Gastroesophageal sphincter (tissue), 4 donors: Measurements from ENCODE around the gene DLGAP4. TPM values are rescaled to one million over a fixed set of nuclear protein-coding genes. Genes with fewer than 3 reads are reported as not detected.

ENCODE experiments used
- ATAC-seq: fragments of 150-250 bp; one replicate; pipeline ENCODE4 v1.9.1; 2016; ENCODE audit warnings: mild to moderate bottlenecking, moderate library complexity
- H3K27ac ChIP-seq, 4 donors: fragments of 200-600 bp; sonication (generic) in 3 of 4; 1 replicate in 3 of 4; 2 replicates in 1 of 4; pipeline ENCODE4 v1.5.1; 2016 to 2019
- H3K27me3 ChIP-seq: fragments of 200-600 bp; sonication (generic); one replicate; pipeline ENCODE4 v1.5.1; 2019
- H3K36me3 ChIP-seq, 2 donors: fragments of 200-600 bp; sonication (generic); one replicate each; pipeline ENCODE4 v1.5.1; 2019; ENCODE audit warnings: control low read depth in 1 of 2
- H3K4me1 ChIP-seq, 3 donors: fragments of 200-600 bp; sonication (generic); 1 replicate in 2 of 3; 2 replicates in 1 of 3; pipeline ENCODE4 v1.5.1; 2016 to 2019; ENCODE audit warnings: control low read depth in 2 of 3
- H3K4me3 ChIP-seq, 2 donors: fragments of 200-600 bp; sonication (generic); one replicate each; pipeline ENCODE4 v1.5.1; 2019; ENCODE audit warnings: mild to moderate bottlenecking in 1 of 2, moderate library complexity in 1 of 2
- H3K9me3 ChIP-seq, 3 donors: fragments of 200-600 bp; sonication (generic); one replicate each; pipeline ENCODE4 v1.5.1; 2017 to 2019; ENCODE audit warnings: control low read depth in 2 of 3
- EP300 ChIP-seq: sonication (generic); formaldehyde crosslinking; IDR thresholded peaks from one replicate; pipeline ENCODE4 v1.6.1; 2017; ENCODE audit warnings: antibody characterized with exemption, mild to moderate bottlenecking
- POLR2A ChIP-seq, 2 donors: fragments of 450-650 bp; IDR thresholded peaks; one replicate each; pipeline ENCODE4 v1.6.1; 2017; ENCODE audit warnings: antibody characterized with exemption in 2 of 2, mild to moderate bottlenecking in 2 of 2, moderate library complexity in 1 of 2
- POLR2AphosphoS5 ChIP-seq: sonication (generic); formaldehyde crosslinking; IDR thresholded peaks from one replicate; pipeline ENCODE4 v1.6.1; 2017; ENCODE audit warnings: antibody characterized with exemption
- WGBS, 2 donors: methylation state at CpG; one replicate each; pipeline ENCODE4 v1.1.5; 2018; ENCODE audit warnings: low coverage in 1 of 2; 5-methylcytosine and 5-hydroxymethylcytosine counted together
- total RNA-seq, 4 donors: library from RNA; depleted of rRNA; stranded (reverse); fragments of >200 nt; gene quantifications; one replicate each; pipeline ENCODE4 v1.1.0, GENCODE V29; 2016
- TF ChIP-seq, protein P1 (sequence below), 4 experiments: fragments of 200-600 bp in 2 of 4; fragments of 450-650 bp in 2 of 4; sonication (generic) in 1 of 4; IDR thresholded peaks; one replicate each; pipeline ENCODE4 v1.5.1; 2017 to 2019; ENCODE audit warnings: antibody characterized with exemption in 4 of 4, mild to moderate bottlenecking in 2 of 4, moderate library complexity in 2 of 4

DLGAP4 gene
- total RNA-seq, 4 donors from 2014 or later = 35.5 to 76.1 (median 42.2) TPM

DNA sequence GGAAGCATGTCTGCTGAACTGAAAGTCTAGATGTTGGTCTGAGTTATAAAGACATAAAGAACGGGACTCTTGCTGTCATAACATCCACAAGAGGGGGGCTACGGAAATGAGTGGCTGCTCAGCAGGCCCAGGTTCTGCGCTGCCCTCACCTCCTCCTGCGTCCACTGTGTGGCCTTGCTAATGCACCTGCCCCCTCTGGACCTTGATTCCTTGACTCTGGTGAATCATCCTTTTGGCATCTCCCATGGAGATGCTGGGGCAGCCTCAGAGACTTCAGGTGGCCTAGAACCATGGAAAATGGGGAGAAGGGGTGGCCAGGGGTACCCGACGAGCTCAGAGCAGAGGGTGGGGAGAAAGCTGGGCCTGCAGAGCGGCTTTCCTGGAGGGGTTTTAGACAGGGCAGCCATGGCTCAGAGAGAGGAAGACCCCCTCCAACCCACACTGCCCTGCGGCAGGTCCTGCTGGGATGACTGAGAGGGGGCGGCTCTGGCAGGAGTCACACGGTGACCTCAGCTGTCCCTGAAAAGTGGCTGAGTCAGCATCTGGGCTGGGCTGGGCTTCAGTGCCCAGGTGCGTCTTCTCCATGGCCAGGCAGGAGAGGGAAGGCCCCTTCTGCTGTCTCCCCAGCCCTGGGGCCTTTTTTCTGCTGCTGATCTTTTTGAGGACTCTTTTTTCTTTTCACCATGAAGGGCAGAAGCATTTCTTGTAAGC lies 46.9 kb downstream of the DLGAP4 start:
- no peak for ATAC-seq
- no peak overlapping the region for H3K27ac ChIP-seq
- no peaks in the 10 kb centered on the region for H3K4me1 ChIP-seq
- TF ChIP-seq EP300 (no peak), POLR2A (IDR thresholded peaks at IDR 0.05) (no peak), POLR2AphosphoS5 (no peak)
- TF ChIP-seq, protein P1, sequence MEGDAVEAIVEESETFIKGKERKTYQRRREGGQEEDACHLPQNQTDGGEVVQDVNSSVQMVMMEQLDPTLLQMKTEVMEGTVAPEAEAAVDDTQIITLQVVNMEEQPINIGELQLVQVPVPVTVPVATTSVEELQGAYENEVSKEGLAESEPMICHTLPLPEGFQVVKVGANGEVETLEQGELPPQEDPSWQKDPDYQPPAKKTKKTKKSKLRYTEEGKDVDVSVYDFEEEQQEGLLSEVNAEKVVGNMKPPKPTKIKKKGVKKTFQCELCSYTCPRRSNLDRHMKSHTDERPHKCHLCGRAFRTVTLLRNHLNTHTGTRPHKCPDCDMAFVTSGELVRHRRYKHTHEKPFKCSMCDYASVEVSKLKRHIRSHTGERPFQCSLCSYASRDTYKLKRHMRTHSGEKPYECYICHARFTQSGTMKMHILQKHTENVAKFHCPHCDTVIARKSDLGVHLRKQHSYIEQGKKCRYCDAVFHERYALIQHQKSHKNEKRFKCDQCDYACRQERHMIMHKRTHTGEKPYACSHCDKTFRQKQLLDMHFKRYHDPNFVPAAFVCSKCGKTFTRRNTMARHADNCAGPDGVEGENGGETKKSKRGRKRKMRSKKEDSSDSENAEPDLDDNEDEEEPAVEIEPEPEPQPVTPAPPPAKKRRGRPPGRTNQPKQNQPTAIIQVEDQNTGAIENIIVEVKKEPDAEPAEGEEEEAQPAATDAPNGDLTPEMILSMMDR (IDR thresholded peaks at IDR 0.05) = no peak
- H3K9me3 ChIP-seq = no peaks in the 10 kb centered on the region
- no peak overlapping the region for H3K4me3 ChIP-seq
- WGBS, 2 donors = 60% methylated on average over 2 of the region's 11 CpGs; no CpG with 5 or more reads in 1 of the 2 donors
- no peaks in the 10 kb centered on the region for H3K36me3 ChIP-seq
- peaks cover 41% of the 10 kb centered on the region for H3K27me3 ChIP-seq

DNA sequence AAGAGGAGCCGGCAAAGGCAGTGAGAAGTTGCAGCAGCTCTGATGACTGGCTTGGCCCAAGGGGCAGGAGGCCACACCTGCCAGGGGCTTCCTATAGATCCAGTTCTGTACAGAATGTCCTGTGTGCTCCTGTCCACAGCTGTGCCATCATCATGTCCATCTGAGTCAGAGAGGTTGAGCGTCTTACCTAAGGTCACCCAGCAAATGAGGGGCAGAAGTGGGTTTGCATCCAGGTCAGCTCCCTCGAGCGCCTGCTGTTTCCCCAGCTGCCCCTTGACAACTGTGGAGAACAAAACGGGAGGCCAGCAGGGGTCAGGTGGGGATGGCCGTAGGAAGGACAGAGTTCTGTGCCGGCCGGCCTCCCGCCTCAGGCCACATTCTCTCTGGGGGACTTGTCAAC lies 47.6 kb downstream of the DLGAP4 start:
- no peaks in the 10 kb centered on the region for H3K9me3 ChIP-seq
- no peak for ATAC-seq
- H3K27me3 ChIP-seq = peaks cover 47% of the 10 kb centered on the region
- WGBS, 2 donors = 43% methylated on average over 7 of the region's 9 CpGs; no CpG with 5 or more reads in 1 of the 2 donors
- TF ChIP-seq EP300 = no peak
- TF ChIP-seq, protein P1 (IDR thresholded peaks at IDR 0.05) = no peak
- no peak for TF ChIP-seq POLR2A (IDR thresholded peaks at IDR 0.05)
- no peak for TF ChIP-seq POLR2AphosphoS5
- no peaks in the 10 kb centered on the region for H3K36me3 ChIP-seq
- no peak overlapping the region for H3K4me3 ChIP-seq
- H3K4me1 ChIP-seq = no peaks in the 10 kb centered on the region
- H3K27ac ChIP-seq = no peak overlapping the region

DNA sequence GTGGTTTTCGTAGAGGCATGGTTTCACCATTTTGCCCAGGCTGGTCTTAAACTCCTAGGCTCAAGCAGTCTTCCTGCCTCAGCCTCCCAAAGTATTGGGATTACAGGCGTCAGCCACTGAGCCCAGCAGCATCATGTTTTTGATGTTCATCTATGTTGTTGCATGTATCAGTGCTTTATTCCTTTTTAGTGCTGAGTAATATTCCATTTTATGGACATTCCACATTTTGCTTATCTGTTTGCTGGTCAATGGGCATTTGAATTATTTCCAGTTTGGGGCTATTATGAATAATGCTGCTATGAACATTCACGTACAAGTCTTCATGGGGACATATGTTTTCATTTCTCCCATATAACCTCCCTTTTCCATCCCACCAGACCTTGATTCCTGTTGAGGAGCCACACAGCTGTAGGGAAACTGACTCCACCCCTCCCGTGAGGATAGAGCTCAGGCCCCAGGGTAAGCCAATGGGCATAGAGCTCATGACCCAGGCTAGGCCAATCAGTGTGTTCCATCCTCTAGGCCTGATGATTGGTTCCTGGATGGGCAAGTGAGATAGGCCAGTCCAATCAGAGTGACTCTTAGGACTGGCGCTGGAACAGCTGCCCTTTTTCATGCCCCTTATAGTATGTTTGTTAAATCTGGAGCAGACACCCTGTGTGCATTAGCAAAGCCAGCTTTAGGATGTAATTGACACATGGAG lies 49.5 kb downstream of the DLGAP4 start:
- Histone ChIP-seq H3K9me3 (no peaks in the 10 kb centered on the region), H3K27ac (no peak overlapping the region), H3K36me3 (no peaks in the 10 kb centered on the region), H3K27me3 (peaks cover 60% of the 10 kb centered on the region), H3K4me1 (no peaks in the 10 kb centered on the region), H3K4me3 (no peak overlapping the region)
- TF ChIP-seq POLR2AphosphoS5 = no peak
- TF ChIP-seq POLR2A (IDR thresholded peaks at IDR 0.05) = no peak
- TF ChIP-seq, protein P1 (IDR thresholded peaks at IDR 0.05) = no peak
- TF ChIP-seq EP300 = no peak
- 86% methylated on average over 4 of the region's 5 CpGs; no CpG with 5 or more reads in 1 of the 2 donors for WGBS, 2 donors
- ATAC-seq = no peak

DNA sequence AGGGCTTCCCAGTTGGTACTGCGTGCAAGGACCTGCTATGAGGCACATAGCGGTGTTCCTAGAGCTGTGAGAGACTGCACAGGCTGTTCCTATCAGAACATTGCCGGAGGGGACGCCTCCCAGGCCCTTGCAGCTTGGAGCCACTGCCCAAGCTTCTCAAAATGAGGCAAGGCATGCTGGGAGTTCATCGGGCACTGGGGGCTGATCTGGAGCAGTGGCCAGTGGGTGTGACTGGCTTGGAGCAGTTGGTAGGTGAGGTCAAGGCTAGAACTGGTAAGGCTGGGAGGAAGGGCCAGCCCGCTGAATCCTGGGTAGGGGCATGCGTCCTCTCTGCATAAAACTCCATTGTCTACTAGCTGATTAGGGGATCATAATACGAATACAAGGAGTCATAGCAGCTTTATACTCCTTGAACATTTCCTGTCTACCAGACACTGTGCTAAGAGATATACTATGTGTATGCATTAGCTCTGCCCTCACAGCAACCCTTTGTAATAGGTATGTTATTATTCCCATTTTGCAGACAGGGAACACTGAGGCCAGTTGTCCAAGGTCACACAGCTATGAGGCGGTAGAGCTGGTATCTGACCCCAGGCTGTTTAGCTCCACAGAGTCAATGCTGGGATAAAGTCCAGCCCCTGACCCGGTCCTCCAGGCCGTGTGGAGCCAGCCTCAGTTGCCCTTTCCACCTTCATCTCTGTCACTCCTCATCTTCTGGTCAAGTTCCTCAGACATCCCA lies 53.7 kb downstream of the DLGAP4 start:
- H3K4me1 ChIP-seq = no peaks in the 10 kb centered on the region
- H3K36me3 ChIP-seq = no peaks in the 10 kb centered on the region
- no peak for ATAC-seq
- no peaks in the 10 kb centered on the region for H3K9me3 ChIP-seq
- TF ChIP-seq POLR2AphosphoS5 (no peak), EP300 (no peak), POLR2A (IDR thresholded peaks at IDR 0.05) (no peak)
- TF ChIP-seq, protein P1 (IDR thresholded peaks at IDR 0.05) = no peak
- no peak overlapping the region for H3K4me3 ChIP-seq
- WGBS, 2 donors = 68 to 85% methylated on average over 4 to 9 of the region's 11 CpGs
- H3K27ac ChIP-seq = no peak overlapping the region
- peaks cover 78% of the 10 kb centered on the region for H3K27me3 ChIP-seq
